Esophagus mucosa (tissue), 1 donor: ENCODE measurements around the gene CEP120. TPM values are rescaled to one million over a fixed set of nuclear protein-coding genes. Genes with fewer than 3 reads are reported as not detected.
"Not testable (repeated sequence)": the region's sequence is repeated elsewhere in the genome, so short reads cannot be mapped to it uniquely, and the experiment has no call there.

Experiments
- ATAC-seq: fragments of 200-7000 bp; cut with Tn5 transposase; one replicate; pipeline ENCODE4 v1.9.1; 2020
- total RNA-seq: library from RNA; stranded (reverse); gene quantifications from one replicate; pipeline ENCODE4 v1.2.4, GENCODE V29; 2023
- donor health status: DM: yes; HTN: yes; CAD: no.

Gene CEP120
- total RNA-seq, 1 donor from 2014 or later: 9.5 TPM

- ATAC-seq: no peak
Measured at GRCh38 chr5:123371575-123372179, 51.5 kb downstream of the CEP120 start.

GRCh38 chr5:123369371-123369968, 53.7 kb downstream of the CEP120 start:
- ATAC-seq: no peak

- ATAC-seq: no peak
Measured at GRCh38 chr5:123367739-123368138, 55.5 kb downstream of the CEP120 start.

GRCh38 chr5:123365156-123365555, 58.0 kb downstream of the CEP120 start:
- ATAC-seq: no peak

- no peak for ATAC-seq
Measured at GRCh38 chr5:123364441-123365155, 58.6 kb downstream of the CEP120 start.

- ATAC-seq: no peak
Measured at GRCh38 chr5:123360910-123361309, 62.3 kb downstream of the CEP120 start.

- no peak for ATAC-seq
Measured at GRCh38 chr5:123360201-123360571, 63.0 kb downstream of the CEP120 start.

GRCh38 chr5:123359454-123360200, 63.6 kb downstream of the CEP120 start:
- no peak for ATAC-seq

- no peak for ATAC-seq
Measured at GRCh38 chr5:123358751-123359150, 64.5 kb downstream of the CEP120 start.

- ATAC-seq: no peak
Measured at GRCh38 chr5:123358304-123358703, 64.9 kb downstream of the CEP120 start.

- ATAC-seq: no peak
Measured at GRCh38 chr5:123351820-123352219, 71.4 kb downstream of the CEP120 start.

- no peak for ATAC-seq
Measured at GRCh38 chr5:123351240-123351639, 72.0 kb downstream of the CEP120 start.

GRCh38 chr5:123350742-123351141, 72.5 kb downstream of the CEP120 start:
- ATAC-seq: no peak

GRCh38 chr5:123344816-123345426, 78.3 kb downstream of the CEP120 start:
- ATAC-seq: peak; percentile 26

- no peak for ATAC-seq
Measured at GRCh38 chr5:123340928-123341327, 82.3 kb downstream of the CEP120 start.

GRCh38 chr5:123308377-123308776, 114.8 kb downstream of the CEP120 start:
- not testable (repeated sequence) for ATAC-seq

GRCh38 chr5:123305751-123306150, 117.5 kb downstream of the CEP120 start:
- no peak for ATAC-seq

GRCh38 chr5:123304777-123305316, 118.4 kb downstream of the CEP120 start:
- no peak for ATAC-seq

- ATAC-seq: no peak
Measured at GRCh38 chr5:123303802-123304201, 119.4 kb downstream of the CEP120 start.

GRCh38 chr5:123300266-123300665, 122.9 kb downstream of the CEP120 start:
- ATAC-seq: no peak

- ATAC-seq: no peak
Measured at GRCh38 chr5:123299136-123299535, 124.1 kb downstream of the CEP120 start.

GRCh38 chr5:123298335-123299030, 124.7 kb downstream of the CEP120 start:
- ATAC-seq: no peak
